ENCODE data around the gene DBNDD2. TPM values are rescaled to one million over a fixed set of nuclear protein-coding genes. Genes with fewer than 3 reads are reported as not detected.

Gene DBNDD2
- total and polyA plus RNA-seq, 10 donors: 15.8 to 38.5 (median 29.2) TPM

GRCh38 chr20:45374101-45374467 is 34.0 kb upstream of the DBNDD2 start:
- peaks cover 0 to 39% (median 0%) of the 10 kb centered on the region in 6 donors for H3K36me3 ChIP-seq
- no peaks in the 10 kb centered on the region for H3K27me3 ChIP-seq (replicated peaks in 1 of 7)
- TF ChIP-seq POLR2A (IDR thresholded peaks at IDR 0.05) (no peak), POLR2AphosphoS5 (IDR thresholded peaks at IDR 0.05) (no peak), CTCF (IDR thresholded peaks at IDR 0.05 in 8 of 11, conservative IDR thresholded peaks at IDR 0.05 in 3 of 11) (peak in 3 of 11 experiments; percentile 0 to 57 (median 22))
- H3K4me1 ChIP-seq: peaks cover 8 to 54% (median 32%) of the 10 kb centered on the region in 6 donors
- 51 to 57% (median 55%) methylated on average over 9 of the region's 9 CpGs for WGBS, 5 donors
- peak overlapping the region; percentile 24 to 72 (median 48) for H3K4me3 ChIP-seq
- H3K27ac ChIP-seq: peak overlapping the region in 7 of 8 donors; percentile 70 to 85 (median 76)
- no peaks in the 10 kb centered on the region for H3K9me3 ChIP-seq
- DNase-seq: no peak
- intact Hi-C loops (cut with DNase I; ENCODE audit: low total_unique reads): loop anchor here (5.0 kb wide), 2 partner anchors 43 to 63 kb away; partner anchors contain the start of gene PIGT

GRCh38 chr20:45374966-45375365 is 33.1 kb upstream of the DBNDD2 start:
- peaks cover 8 to 46% (median 25%) of the 10 kb centered on the region in 6 donors for H3K4me1 ChIP-seq
- 96 to 97% (median 96%) methylated on average over 10 to 14 of the region's 14 CpGs for WGBS, 5 donors
- no peak for DNase-seq
- TF ChIP-seq POLR2AphosphoS5 (IDR thresholded peaks at IDR 0.05) (peak in 1 of 3 donors; percentile 28), CTCF (IDR thresholded peaks at IDR 0.05 in 8 of 11, conservative IDR thresholded peaks at IDR 0.05 in 3 of 11) (no peak), POLR2A (IDR thresholded peaks at IDR 0.05) (no peak)
- H3K36me3 ChIP-seq: peaks cover 0 to 39% (median 0%) of the 10 kb centered on the region in 6 donors
- H3K27me3 ChIP-seq (replicated peaks in 1 of 7): no peaks in the 10 kb centered on the region
- no peaks in the 10 kb centered on the region for H3K9me3 ChIP-seq
- intact Hi-C loops (cut with DNase I; ENCODE audit: low total_unique reads): loop anchor here (5.0 kb wide), 2 partner anchors 42 to 62 kb away; partner anchors contain the start of gene PIGT
- H3K27ac ChIP-seq: no peak overlapping the region
- no peak overlapping the region for H3K4me3 ChIP-seq

GRCh38 chr20:45377269-45377668 is 30.8 kb upstream of the DBNDD2 start:
- Histone ChIP-seq H3K36me3 (peaks cover 0 to 39% (median 0%) of the 10 kb centered on the region in 6 donors), H3K27me3 (replicated peaks in 1 of 7) (no peaks in the 10 kb centered on the region), H3K4me3 (no peak overlapping the region), H3K9me3 (no peaks in the 10 kb centered on the region), H3K27ac (no peak overlapping the region), H3K4me1 (peaks cover 8 to 22% (median 21%) of the 10 kb centered on the region in 6 donors)
- 84 to 97% (median 86%) methylated on average over 11 of the region's 11 CpGs for WGBS, 5 donors
- intact Hi-C loops (cut with DNase I; ENCODE audit: low total_unique reads): no loop called here
- TF ChIP-seq POLR2A (IDR thresholded peaks at IDR 0.05) (no peak), CTCF (IDR thresholded peaks at IDR 0.05 in 8 of 11, conservative IDR thresholded peaks at IDR 0.05 in 3 of 11) (no peak), POLR2AphosphoS5 (IDR thresholded peaks at IDR 0.05) (no peak)
- DNase-seq: no peak

GRCh38 chr20:45378191-45378590 is 29.9 kb upstream of the DBNDD2 start, which contains the start of gene TP53TG5:
Gene TP53TG5 (minus strand): TSS chr20:45378325. CDS start chr20:45378236, 89 bp downstream.
- TF ChIP-seq POLR2AphosphoS5 (IDR thresholded peaks at IDR 0.05): no peak
- H3K9me3 ChIP-seq: no peaks in the 10 kb centered on the region
- no peaks in the 10 kb centered on the region for H3K27me3 ChIP-seq (replicated peaks in 1 of 7)
- no peak within 1 kb of the TSS for H3K27ac ChIP-seq
- peaks cover 0 to 39% (median 0%) of the 10 kb centered on the region in 6 donors for H3K36me3 ChIP-seq
- no peak for DNase-seq
- 62 to 82% (median 77%) methylated on average over 1 of the region's 1 CpG for WGBS, 5 donors
- H3K4me3 ChIP-seq: no peak within 1 kb of the TSS
- peaks cover 2 to 13% (median 11%) of the 10 kb centered on the region in 6 donors for H3K4me1 ChIP-seq
- intact Hi-C loops (cut with DNase I; ENCODE audit: low total_unique reads): no loop called here
